Measurements from ENCODE around the gene MEF2C.

Gene MEF2C

GRCh38 chr5:88708682-88709398 is 174.1 kb downstream of the MEF2C start:
- no peak for ATAC-seq (replicated peaks)

DNA sequence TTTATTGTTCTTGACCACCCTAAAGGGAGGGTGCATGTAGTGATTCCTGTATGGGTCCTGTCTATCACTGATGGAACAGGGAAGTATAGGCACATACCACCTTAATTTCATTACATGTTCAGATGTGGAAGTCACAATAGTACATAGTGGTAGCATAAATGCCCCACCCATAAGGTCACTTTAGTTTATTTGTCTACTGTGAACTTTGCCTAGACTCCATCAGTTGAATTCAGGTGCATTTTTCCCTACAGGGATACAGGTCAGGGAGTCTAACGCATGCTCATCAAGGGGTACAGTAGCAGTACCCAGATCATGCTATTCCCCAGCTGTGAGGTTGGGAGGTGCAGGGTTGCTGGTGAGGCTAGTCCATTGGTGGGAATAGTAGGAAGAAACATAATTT is 175.0 kb downstream of the MEF2C start:
- H3K36me3 Mint-ChIP-seq (ENCODE audit: insufficient read depth) = no peaks in the 10 kb centered on the region
- H3K27me3 Mint-ChIP-seq = peaks cover 0 to 10% of the 10 kb centered on the region in 2 donors
- no peak for ATAC-seq (replicated peaks)
- no peaks in the 10 kb centered on the region for H3K4me1 Mint-ChIP-seq (ENCODE audit: low read depth in 2 of 2)
- no peak overlapping the region for H3K27ac Mint-ChIP-seq
- no peaks in the 10 kb centered on the region for H3K9me3 Mint-ChIP-seq
- no peak overlapping the region for H3K4me3 Mint-ChIP-seq
- no peak for DNase-seq

More at GRCh38 chr5:88708682-88709398, 174.1 kb downstream of the MEF2C start:
- Mint-ChIP-seq H3K27me3 (peaks cover 0 to 10% of the 10 kb centered on the region in 2 donors), H3K4me1 (ENCODE audit: low read depth in 2 of 2) (no peaks in the 10 kb centered on the region), H3K27ac (no peak overlapping the region), H3K9me3 (no peaks in the 10 kb centered on the region), H3K4me3 (no peak overlapping the region), H3K36me3 (ENCODE audit: insufficient read depth) (no peaks in the 10 kb centered on the region)
- DNase-seq = no peak

DNA sequence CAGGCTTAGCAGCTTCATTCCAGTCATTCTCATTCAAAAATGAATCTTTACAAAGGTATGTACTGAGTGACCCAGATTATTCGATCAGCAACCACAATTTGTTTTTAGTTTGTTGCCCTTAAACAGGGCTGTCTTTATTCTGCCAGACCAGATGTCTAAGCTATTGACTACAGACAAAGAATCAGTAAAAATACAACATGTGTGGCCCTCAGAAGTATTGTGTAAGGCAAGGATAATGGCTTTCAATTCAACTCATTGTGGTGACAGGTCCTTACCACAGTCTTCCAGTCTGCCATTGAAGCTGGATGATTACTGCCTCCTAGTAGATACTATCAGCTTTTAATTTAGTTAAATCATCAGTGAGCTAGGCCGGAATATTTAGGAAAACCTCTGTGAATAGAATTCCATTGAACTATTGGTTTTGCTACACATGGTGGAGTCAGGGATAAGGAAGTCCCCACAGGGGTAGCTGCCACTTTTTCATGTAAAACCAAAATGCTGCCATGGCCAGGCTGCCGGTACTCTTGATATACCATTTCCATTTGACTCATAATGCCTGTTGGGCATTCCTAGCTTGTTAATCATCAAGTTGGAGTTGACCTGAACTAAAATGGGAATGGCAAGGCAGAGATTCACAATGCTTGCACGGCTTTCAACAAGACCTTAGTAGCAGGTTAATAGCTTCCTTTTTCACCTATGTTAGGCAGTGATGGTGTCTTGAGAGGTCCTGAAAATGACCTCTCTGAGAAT is 175.6 kb downstream of the MEF2C start:
- Mint-ChIP-seq H3K4me3 (no peak overlapping the region), H3K4me1 (ENCODE audit: low read depth in 2 of 2) (no peaks in the 10 kb centered on the region), H3K27ac (no peak overlapping the region), H3K9me3 (no peaks in the 10 kb centered on the region), H3K36me3 (ENCODE audit: insufficient read depth) (no peaks in the 10 kb centered on the region), H3K27me3 (peaks cover under 1 to 12% of the 10 kb centered on the region in 2 donors)
- ATAC-seq (replicated peaks) (no peak), DNase-seq (no peak)

DNA sequence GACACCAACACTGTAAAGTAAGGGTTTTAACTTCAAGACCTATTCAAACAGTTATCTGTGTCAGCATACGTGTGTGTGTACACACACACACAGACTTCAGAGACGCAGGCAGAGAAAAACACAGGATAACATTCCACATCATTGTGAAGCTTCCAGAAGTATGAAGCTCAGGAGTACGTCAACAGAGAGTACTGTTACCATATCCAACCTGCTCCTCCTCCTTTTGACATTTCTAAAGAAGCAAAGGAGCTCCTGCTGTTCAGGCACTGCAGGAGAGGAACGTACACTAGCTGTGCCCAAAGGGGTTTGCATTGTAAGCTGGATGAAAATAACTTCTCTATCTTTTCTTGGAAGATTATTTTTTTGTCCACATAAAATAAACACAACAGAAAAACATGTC is 180.7 kb downstream of the MEF2C start:
- ATAC-seq (replicated peaks) = no peak
- DNase-seq = no peak
- Mint-ChIP-seq H3K27ac (no peak overlapping the region), H3K27me3 (peaks cover 30 to 38% of the 10 kb centered on the region in 2 donors), H3K36me3 (ENCODE audit: insufficient read depth) (no peaks in the 10 kb centered on the region), H3K9me3 (no peaks in the 10 kb centered on the region), H3K4me1 (ENCODE audit: low read depth in 2 of 2) (no peaks in the 10 kb centered on the region), H3K4me3 (no peak overlapping the region)

GRCh38 chr5:88700121-88700520 is 182.9 kb downstream of the MEF2C start:
- Mint-ChIP-seq H3K9me3 (no peaks in the 10 kb centered on the region), H3K4me1 (ENCODE audit: low read depth in 2 of 2) (no peaks in the 10 kb centered on the region), H3K4me3 (no peak overlapping the region), H3K27me3 (peaks cover 51 to 58% of the 10 kb centered on the region in 2 donors), H3K36me3 (ENCODE audit: insufficient read depth) (no peaks in the 10 kb centered on the region), H3K27ac (no peak overlapping the region)
- ATAC-seq (replicated peaks) = no peak
- DNase-seq = no peak

- DNase-seq (no peak), ATAC-seq (replicated peaks) (no peak)
- H3K9me3 Mint-ChIP-seq = no peaks in the 10 kb centered on the region
- H3K27me3 Mint-ChIP-seq = peaks cover 69 to 75% of the 10 kb centered on the region in 2 donors
- H3K27ac Mint-ChIP-seq = no peak overlapping the region
- peaks cover 4% of the 10 kb centered on the region for H3K36me3 Mint-ChIP-seq (ENCODE audit: insufficient read depth)
- H3K4me3 Mint-ChIP-seq = no peak overlapping the region
- H3K4me1 Mint-ChIP-seq (ENCODE audit: low read depth in 2 of 2) = no peaks in the 10 kb centered on the region
These were observed 184.7 kb downstream of the MEF2C start for GRCh38 chr5:88698290-88698689.

DNA sequence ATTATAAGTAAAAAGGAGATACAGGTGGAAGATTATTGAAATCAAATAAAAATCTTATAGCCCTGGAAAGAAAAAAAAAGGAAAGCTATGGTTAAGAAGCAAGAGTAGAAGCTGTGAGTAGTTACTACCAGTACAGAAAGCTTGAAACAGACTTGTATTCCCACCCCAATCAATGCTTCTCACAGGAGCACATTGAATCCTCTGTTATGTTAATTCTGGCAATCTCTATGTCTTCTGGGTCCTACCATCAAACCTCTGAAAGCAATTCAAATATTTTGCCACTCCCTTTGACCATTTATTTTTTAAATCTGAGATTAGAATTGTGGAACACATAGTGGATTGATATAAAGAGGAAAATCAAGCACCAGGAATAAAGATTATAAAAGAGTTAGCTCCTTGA is 186.5 kb downstream of the MEF2C start:
- Mint-ChIP-seq H3K9me3 (no peaks in the 10 kb centered on the region), H3K27me3 (peaks cover 78 to 85% of the 10 kb centered on the region in 2 donors), H3K36me3 (ENCODE audit: insufficient read depth) (peaks cover 13% of the 10 kb centered on the region), H3K27ac (no peak overlapping the region), H3K4me1 (ENCODE audit: low read depth in 2 of 2) (peaks cover 0 to 2% of the 10 kb centered on the region in 2 donors), H3K4me3 (no peak overlapping the region)
- DNase-seq (no peak), ATAC-seq (replicated peaks) (no peak)

DNA sequence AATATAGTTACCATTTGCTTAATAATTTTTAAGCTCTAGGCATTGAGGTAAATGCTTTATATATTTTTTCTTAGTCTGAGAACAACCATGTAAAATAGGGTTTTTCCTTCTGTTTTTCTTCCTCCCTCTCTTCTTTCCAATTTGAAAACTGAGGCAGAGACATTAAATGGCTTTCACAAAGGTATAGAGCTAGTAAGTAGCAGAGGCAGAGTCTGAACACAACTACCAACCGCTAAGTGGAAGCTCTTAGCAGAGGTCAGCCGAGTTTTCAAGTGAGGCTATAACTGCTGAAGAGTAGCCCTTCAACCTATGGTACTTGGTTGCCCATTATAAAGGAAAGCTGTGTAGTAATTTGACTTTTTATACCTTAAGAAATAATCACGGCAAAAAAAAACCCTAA is 187.1 kb downstream of the MEF2C start:
- no peak for DNase-seq
- ATAC-seq (replicated peaks) = no peak
- Mint-ChIP-seq H3K9me3 (no peaks in the 10 kb centered on the region), H3K4me1 (ENCODE audit: low read depth in 2 of 2) (peaks cover 5% of the 10 kb centered on the region in 2 donors), H3K27ac (no peak overlapping the region), H3K27me3 (peaks cover 83 to 86% of the 10 kb centered on the region in 2 donors), H3K4me3 (no peak overlapping the region), H3K36me3 (ENCODE audit: insufficient read depth) (peaks cover 18% of the 10 kb centered on the region)

DNA sequence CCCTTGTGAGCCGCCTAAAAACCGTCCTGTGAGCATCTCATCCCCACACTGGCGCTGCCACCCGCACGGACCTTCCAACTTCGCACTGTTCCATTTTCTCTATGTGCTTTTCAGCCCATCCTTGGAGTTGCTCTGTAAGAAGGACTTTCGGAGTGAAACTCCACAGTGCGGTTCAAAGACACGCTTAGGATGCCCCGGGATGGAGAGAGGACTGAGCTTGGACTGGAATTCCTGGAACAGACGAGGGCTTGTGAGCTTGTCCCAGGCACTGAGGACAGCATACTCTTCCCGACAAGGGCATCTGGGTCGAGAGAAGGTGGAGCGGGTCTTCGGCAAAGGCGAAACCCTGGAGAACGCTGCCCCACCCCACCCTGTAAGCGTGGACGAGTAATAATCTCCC is 187.8 kb downstream of the MEF2C start:
- ATAC-seq (replicated peaks) (no peak), DNase-seq (no peak)
- Mint-ChIP-seq H3K27ac (no peak overlapping the region), H3K9me3 (no peaks in the 10 kb centered on the region), H3K4me1 (ENCODE audit: low read depth in 2 of 2) (peaks cover 10 to 12% of the 10 kb centered on the region in 2 donors), H3K27me3 (peaks cover 88 to 90% of the 10 kb centered on the region in 2 donors), H3K4me3 (no peak overlapping the region), H3K36me3 (ENCODE audit: insufficient read depth) (peaks cover 19% of the 10 kb centered on the region)

DNA sequence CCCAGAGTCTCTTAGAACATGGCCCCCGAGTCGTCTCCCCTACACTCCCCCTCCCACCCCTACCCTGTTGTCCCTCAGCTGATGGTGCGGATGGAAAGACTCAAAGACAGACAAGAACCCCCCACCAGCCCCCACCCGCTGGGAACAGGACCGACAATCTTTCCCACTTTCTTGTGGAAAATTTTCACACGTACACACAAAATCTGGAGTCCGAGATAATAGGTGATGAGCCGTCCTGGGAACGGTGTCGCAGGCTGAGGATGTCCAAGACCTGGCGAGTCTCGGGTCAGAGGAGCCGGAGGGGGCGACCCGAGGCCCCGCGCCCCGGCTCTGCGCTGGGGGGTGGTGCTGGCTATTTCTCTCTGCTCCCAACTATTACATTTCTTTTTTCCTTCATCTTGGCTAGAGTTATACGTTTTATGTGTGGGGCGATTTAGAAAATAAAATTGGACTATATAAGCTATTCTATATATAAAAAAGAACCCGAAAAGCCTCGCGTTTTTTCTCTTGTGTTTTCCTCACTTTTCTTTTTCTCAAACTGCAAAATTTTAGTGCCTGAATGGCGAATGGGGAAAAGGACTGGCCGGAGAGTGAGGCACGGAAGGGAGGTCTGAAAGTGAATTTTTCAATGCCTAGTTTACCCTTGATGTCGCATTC is 188.8 kb downstream of the MEF2C start:
- Mint-ChIP-seq H3K36me3 (ENCODE audit: insufficient read depth) (peaks cover 19% of the 10 kb centered on the region), H3K27me3 (peaks cover 88 to 91% of the 10 kb centered on the region in 2 donors), H3K4me1 (ENCODE audit: low read depth in 2 of 2) (peaks cover 10 to 12% of the 10 kb centered on the region in 2 donors), H3K4me3 (no peak overlapping the region), H3K27ac (no peak overlapping the region), H3K9me3 (no peaks in the 10 kb centered on the region)
- DNase-seq (no peak), ATAC-seq (replicated peaks) (no peak)

DNA sequence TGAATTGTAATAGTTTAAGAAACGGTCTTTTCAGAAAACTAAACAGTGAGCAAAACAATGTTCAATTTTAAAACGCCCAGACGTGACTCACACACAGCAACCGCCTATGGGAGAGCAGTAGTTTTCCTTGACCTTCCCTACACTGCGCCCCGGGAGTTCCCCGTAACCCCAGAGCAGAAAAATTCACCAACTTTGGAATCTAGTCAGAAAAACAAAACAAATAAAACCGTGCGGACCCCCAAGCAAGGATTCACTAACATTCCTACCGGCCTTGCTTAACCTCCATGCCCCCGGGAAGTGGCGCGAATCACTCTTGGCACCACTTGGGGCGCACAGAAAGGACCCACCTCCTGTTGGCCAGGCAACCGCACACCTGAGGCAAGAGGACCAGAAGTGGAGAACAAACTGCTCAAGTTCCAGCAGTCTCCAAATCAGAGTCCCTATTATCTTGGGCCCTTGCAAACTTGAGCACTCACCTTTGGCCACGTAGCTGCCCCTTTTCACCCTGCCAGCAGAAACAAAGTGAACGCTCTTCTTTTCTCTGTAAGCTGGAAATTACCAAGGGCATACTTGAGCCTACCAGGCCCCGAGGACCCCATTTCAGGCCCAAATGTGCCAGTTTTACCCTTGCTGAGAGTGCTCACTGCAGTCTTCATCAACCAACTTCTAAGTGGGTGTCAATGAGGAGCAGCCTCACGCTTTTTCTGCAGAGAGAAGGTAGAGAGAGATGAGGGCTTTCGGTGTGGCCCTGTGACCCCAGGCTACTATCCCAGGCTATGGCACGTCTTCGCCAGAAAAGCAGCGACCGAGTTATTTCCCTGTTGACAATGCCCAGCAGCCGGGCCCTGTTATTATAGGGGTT is 189.7 kb downstream of the MEF2C start:
- H3K27me3 Mint-ChIP-seq = peaks cover 93 to 98% of the 10 kb centered on the region in 2 donors
- H3K4me1 Mint-ChIP-seq (ENCODE audit: low read depth in 2 of 2) = peaks cover 10 to 12% of the 10 kb centered on the region in 2 donors
- ATAC-seq (replicated peaks) = no peak
- no peak overlapping the region for H3K27ac Mint-ChIP-seq
- peaks cover 19% of the 10 kb centered on the region for H3K36me3 Mint-ChIP-seq (ENCODE audit: insufficient read depth)
- H3K9me3 Mint-ChIP-seq = no peaks in the 10 kb centered on the region
- no peak for DNase-seq
- H3K4me3 Mint-ChIP-seq = no peak overlapping the region

DNA sequence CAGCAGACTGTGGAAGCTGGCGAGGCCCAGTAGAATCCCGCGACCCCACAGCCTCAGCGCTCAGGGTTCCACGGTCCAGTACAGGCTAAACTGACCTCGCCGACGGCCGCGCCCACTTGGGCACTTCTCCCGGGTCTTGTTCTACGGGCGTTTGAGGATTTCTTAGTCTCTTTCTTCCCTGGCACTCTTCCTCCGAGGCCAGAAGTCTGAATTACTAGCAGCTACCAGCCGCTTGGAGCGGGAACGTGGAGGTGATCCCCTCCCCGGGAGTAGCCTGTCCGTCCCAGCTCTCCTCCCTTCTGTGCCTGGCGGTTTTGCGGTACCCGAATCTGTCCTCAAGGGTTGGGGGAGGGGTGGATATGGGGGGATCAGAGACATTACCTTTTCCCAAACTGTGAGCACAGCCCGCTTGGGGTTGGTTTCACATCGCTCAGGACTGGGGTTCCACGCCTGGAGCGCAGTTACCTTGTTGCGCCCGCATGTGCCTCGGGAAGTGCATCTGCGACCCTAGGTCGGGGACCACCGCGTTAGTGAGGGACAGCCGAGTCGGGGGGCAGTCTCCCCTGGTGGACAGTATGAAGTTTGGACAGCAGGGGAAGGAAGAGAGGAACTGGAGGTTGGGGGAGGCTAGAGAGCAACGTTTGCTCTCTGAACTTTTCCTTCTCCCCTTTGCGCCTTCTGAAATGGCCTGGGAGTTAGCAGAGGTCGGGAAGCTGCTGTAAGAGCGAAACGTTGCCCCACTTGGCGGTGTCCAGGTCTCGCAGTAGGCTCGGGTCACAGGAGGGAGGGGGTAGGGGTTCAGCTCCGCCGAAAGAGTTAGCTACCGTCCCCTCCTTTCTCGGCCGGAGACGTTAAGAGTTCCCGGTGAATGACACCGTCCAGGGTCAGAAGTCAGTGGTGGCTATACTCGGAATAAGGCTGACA is 190.8 kb downstream of the MEF2C start:
- peaks cover 94 to 98% of the 10 kb centered on the region in 2 donors for H3K27me3 Mint-ChIP-seq
- no peak overlapping the region for H3K27ac Mint-ChIP-seq
- H3K4me3 Mint-ChIP-seq = no peak overlapping the region
- peaks cover 10 to 12% of the 10 kb centered on the region in 2 donors for H3K4me1 Mint-ChIP-seq (ENCODE audit: low read depth in 2 of 2)
- no peak for ATAC-seq (replicated peaks)
- no peak for DNase-seq
- peaks cover 19% of the 10 kb centered on the region for H3K36me3 Mint-ChIP-seq (ENCODE audit: insufficient read depth)
- no peaks in the 10 kb centered on the region for H3K9me3 Mint-ChIP-seq

Measured in effector memory CD8-positive, alpha-beta T cell (primary cell).